Raji (cell line): Measurements from ENCODE around the gene TXNDC15.
A peak's percentile ranks its signal among the peaks of the same experiment; 100 is the strongest.

Source experiments
- POLR2A ChIP-seq: IDR thresholded peaks from 2 replicates; pipeline ENCODE4 v1.6.1; 2011; ENCODE audit warnings: low read depth, low read length, control low read depth; ENCODE audit not compliant: insufficient read depth

Gene TXNDC15, protein sequence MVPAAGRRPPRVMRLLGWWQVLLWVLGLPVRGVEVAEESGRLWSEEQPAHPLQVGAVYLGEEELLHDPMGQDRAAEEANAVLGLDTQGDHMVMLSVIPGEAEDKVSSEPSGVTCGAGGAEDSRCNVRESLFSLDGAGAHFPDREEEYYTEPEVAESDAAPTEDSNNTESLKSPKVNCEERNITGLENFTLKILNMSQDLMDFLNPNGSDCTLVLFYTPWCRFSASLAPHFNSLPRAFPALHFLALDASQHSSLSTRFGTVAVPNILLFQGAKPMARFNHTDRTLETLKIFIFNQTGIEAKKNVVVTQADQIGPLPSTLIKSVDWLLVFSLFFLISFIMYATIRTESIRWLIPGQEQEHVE

GRCh38 chr5:134873987-134874830 is at the start of gene TXNDC15:
Gene TXNDC15, plus strand, starts transcription at chr5:134874371. Its CDS starts 57 bp downstream, at chr5:134874428.
- peak; percentile 92 for TF ChIP-seq POLR2A

- no peak for TF ChIP-seq POLR2A
Measured at GRCh38 chr5:134824681-134825080, 49.5 kb upstream of the TXNDC15 start.

DNA sequence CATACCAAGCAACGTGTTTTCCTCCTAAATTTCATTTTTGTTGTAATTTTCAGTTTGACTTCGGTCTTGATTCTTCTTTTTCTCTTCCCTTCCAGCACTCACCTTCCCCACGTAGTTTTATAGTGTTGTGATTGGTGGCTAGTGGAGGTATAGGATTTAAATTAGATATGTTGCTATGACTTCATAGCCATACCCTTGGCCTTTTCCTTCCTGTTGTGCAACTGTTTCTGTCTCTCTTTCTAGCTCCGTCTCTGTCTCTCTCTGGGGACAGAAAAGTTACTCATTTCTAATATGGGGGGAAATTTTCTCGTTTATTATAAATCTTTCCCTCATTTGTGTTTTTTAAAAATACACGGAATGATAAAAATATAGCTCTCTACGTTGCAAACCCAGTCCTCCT is 49.0 kb upstream of the TXNDC15 start:
- TF ChIP-seq POLR2A, result no peak

DNA sequence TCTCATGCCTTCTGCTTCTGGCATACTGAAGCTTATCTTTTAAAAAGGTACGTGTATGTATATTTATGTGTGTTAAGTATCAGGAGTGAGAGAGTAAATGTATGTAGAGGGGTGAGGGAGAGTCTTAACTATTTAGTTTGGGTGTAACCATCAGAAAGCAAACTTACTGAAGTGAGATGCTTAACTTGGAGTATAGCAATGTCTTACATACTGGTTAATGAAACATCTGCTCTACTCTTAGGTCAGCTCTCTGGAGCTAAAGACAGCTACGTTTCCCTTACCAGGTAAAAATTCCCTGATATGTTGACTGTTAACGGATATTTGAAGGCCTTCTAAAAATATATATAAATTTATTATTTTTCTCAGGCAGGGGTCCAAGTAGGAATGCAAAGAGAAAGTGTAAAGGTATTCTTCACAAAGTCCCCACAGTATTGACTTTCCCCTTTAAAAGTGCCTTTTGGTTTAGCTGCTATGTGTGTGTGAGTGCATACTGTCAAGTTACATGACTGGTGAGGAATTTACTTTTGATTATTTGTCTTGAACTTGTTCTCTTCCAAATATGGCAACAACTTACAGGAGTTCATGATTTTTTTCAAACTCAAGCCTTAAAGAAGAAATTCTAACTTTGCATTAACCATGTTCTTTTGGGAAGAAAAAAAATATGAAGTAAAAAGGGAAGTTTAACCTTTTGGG is 40.7 kb upstream of the TXNDC15 start:
- no peak for TF ChIP-seq POLR2A

GRCh38 chr5:134835623-134836022 is 38.5 kb upstream of the TXNDC15 start:
- no peak for TF ChIP-seq POLR2A

- no peak for TF ChIP-seq POLR2A
Measured at GRCh38 chr5:134837530-134838181, 36.5 kb upstream of the TXNDC15 start.

DNA sequence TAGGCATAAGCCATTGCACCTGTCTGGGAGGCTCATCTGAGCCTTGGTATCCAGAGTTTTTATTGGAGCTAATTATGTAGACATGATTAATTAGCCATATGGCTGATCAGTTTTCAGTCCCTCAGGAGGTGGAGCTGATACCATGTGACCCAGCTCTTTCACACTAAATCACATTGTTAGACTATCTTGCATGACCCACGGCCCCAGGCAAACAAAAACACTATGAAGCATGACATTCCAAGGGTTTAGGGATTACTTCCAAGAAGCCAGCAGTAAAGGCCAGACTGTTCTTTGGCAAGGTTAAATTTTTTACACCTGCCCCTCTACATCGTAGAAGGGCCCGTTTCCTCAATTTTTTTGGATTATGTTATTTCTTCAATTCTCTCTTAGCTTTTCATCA is 33.4 kb upstream of the TXNDC15 start:
- TF ChIP-seq POLR2A, result no peak

GRCh38 chr5:134844252-134844651 is 29.9 kb upstream of the TXNDC15 start:
- no peak for TF ChIP-seq POLR2A

DNA sequence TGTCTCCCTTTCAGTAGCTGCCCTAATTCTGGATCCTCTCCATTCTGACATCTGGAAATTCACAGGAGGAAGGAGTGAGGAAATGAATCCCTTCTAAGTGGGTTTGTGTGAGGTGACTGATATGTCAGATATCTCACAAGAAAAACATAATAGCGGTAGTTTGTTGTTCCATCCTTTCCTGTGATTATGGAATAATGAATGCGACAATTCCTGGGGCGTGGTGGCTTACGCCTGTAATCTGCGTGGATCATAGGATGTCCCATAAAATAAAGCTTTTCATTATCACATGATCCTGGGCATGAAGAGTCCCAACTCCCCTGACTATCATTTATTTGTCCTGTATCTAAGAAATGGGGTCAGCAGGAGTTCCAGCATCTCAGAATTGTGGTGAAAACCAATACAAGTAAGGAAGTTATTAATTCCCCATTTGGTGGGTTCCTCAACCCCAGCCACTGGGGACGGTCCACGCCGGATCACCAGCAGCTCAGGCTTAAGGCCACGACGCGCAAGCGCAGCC is 28.8 kb upstream of the TXNDC15 start:
- TF ChIP-seq POLR2A, result no peak

DNA sequence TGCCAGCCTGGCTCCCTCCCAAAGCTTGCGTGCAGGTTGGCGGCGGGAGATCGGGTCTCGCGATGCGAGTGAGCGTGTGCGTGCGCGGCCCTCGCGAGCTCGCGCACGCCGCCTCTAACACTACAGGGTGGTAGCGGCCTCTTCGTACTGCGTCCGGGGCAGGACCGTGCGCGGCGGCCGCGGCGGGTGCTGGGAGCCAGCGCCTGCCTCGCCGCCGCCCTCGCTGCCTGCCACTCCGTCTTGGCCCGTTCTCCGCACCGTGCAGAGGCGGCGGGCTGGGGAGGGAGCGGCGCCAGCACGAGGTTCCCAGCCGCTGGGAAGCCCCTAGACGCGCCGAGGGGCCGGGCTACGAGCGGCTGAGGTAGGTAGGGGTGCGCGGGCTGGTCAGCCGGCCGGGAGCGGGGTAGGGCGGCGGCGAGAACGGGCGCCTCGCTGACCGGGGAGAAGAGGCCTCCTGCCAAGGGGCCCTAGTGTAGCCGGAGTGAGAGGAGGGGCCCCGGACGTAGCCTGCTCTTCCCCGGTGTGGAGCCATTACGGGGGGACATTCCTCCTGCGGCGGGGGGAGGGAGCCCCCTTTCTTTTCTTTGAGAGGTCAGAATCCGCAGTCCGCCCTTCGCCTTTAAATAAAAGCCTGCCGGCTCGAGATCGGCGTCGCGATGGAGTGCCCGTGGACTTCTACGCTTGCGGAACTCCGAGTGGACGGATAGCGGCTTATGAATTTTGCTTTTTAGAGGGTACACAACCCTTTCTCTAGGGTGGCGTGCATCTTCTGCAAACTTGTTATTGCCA is 28.1 kb upstream of the TXNDC15 start, which contains the start of gene C5orf24:
TSS of gene C5orf24 (plus strand) at position 117 of the 789 bp plus-strand sequence. CDS start 8,933 bp downstream, outside the sequence.
- peak; percentile 97 for TF ChIP-seq POLR2A

DNA sequence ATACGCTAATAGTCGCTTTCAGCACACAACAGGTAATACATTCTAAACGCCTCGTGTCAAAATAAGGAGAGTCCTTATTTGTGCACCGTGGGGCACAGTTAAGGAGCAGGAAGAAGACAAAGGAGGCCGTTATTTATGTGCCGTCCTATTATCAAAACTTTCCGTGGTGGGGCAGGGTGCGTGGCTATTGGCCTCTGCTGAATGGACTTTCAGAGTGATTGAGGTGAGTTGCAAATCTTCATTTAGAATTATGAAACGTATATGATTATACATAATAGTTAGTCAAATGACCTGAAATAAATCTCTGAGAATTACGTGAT is 27.6 kb upstream of the TXNDC15 start:
- no peak for TF ChIP-seq POLR2A

- TF ChIP-seq POLR2A, result no peak
Measured at GRCh38 chr5:134851307-134851923, 22.8 kb upstream of the TXNDC15 start.

DNA sequence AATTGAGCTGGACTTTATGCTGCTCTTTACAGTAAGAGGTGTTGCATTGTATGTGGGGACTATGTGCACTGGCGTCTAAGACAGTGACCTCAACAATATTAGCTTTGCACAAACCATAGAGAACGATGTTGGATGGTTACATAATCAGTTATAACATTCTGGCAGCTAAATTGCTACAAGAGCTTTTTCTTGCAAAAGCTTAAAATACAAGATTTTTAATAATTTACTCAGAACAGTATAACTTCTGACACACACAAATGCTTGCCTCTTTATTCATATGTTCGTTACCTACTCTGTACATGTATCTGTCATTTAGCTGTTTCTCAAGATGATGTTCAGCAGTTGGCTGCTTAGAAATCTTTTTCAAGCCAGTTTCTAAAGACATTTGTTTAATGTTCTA is 16.8 kb upstream of the TXNDC15 start:
- no peak for TF ChIP-seq POLR2A

DNA sequence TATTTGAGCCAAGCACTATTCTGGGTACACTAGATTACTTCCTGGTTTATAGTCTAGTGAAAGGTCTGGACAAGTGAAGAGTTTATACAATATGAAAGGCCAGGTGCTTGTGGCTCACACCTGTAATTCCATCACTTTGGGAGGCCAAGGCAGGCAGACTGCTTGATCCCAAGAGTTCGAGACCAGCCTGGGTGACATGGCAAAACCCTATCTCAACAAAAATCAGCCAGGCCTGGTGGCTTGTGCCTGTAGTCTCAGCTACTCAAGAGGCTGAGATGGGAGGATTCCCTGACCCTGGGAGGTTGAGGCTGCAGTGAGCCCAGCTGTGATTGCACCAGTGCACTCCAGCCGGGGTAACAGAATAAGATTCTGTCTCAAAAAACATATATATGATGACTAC is 9.5 kb upstream of the TXNDC15 start:
- no peak for TF ChIP-seq POLR2A

DNA sequence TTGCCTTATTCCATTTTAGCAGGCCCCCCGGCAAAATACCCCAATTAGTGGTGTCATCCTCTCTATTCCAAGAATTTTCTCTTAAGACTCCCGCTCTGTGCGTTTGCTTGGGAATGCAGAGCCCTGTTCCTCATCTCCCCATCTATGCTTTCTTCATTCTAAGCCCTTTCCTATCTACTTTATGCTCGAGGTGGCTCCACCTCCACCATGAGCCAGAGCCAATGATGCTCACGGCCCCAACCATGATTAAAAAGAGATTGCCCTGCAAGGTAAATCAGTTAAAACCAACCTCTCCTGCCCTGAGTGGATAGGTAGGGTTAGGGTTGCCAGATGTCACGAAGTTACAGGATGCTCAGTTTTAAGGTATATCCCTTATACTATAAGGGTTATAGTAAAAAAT is 677 bp upstream of the TXNDC15 start:
- TF ChIP-seq POLR2A, result no peak
